GM23338 (cell line): ENCODE data around the gene OR4D2. TPM values are rescaled to one million over a fixed set of nuclear protein-coding genes. Genes with fewer than 3 reads are reported as not detected.

ENCODE experiments used
- ATAC-seq: fragments of 200-7000 bp; cut with Tn5 transposase; 3 replicates; pipeline ENCODE4 v1.9.1; 2020
- DNase-seq: peaks from one replicate; pipeline ENCODE4 v3.0.0-alpha.2; 2015; ENCODE audit warnings: low spot score
- H2AFZ ChIP-seq: fragments of 200-600 bp; sonication (generic); 2 replicates; pipeline ENCODE4 v1.8.0; 2016; ENCODE audit warnings: antibody characterized with exemption, mild to moderate bottlenecking, moderate library complexity
- H3F3A ChIP-seq: fragments of 200-600 bp; sonication (generic); replicated peaks from 2 replicates; pipeline ENCODE4 v1.8.0; 2017; ENCODE audit warnings: antibody characterized with exemption, mixed run types, low read depth
- H3K27ac ChIP-seq: fragments of 200-600 bp; sonication (generic); 2 replicates; pipeline ENCODE4 v1.6.1; 2016; ENCODE audit warnings: low read depth
- H3K27me3 ChIP-seq: fragments of 200-600 bp; sonication (generic); 2 replicates; pipeline ENCODE4 v1.8.0; 2016; ENCODE audit warnings: mild to moderate bottlenecking, mixed run types, moderate library complexity; ENCODE audit not compliant: insufficient read depth
- H3K36me3 ChIP-seq: fragments of 200-600 bp; sonication (generic); 2 replicates; pipeline ENCODE4 v1.8.0; 2016; ENCODE audit warnings: mild to moderate bottlenecking; ENCODE audit not compliant: insufficient read depth
- H3K4me1 ChIP-seq: fragments of 200-600 bp; sonication (generic); 2 replicates; pipeline ENCODE4 v1.8.0; 2016; ENCODE audit warnings: mild to moderate bottlenecking, moderate library complexity; ENCODE audit not compliant: insufficient read depth
- H3K4me2 ChIP-seq: fragments of 200-600 bp; sonication (generic); 2 replicates; pipeline ENCODE4 v1.7.1; 2017; ENCODE audit warnings: mixed run types
- H3K4me3 ChIP-seq: fragments of 200-600 bp; sonication (generic); 2 replicates; pipeline ENCODE4 v1.6.1; 2016; ENCODE audit warnings: mixed run types
- H3K79me2 ChIP-seq: fragments of 200-600 bp; sonication (generic); replicated peaks from 2 replicates; pipeline ENCODE4 v1.8.0; 2017; ENCODE audit warnings: mild to moderate bottlenecking; ENCODE audit not compliant: insufficient read depth
- H3K9me2 ChIP-seq: fragments of 200-600 bp; sonication (generic); 2 replicates; pipeline ENCODE4 v1.8.0; 2017; ENCODE audit not compliant: insufficient read depth
- H4K20me1 ChIP-seq: fragments of 200-600 bp; sonication (generic); replicated peaks from 2 replicates; pipeline ENCODE4 v1.8.0; 2017; ENCODE audit warnings: mild to moderate bottlenecking; ENCODE audit not compliant: insufficient read depth
- H3K27ac Mint-ChIP-seq: 2 replicates; pipeline ENCODE4 v1.8.0; 2020; ENCODE audit warnings: inconsistent platforms, mild to moderate bottlenecking, moderate library complexity, mixed read lengths
- H3K27me3 Mint-ChIP-seq: 3 replicates; pipeline ENCODE4 v1.8.0; 2022; ENCODE audit warnings: low read depth, mild to moderate bottlenecking, moderate library complexity, mixed read lengths, inconsistent platforms; ENCODE audit not compliant: insufficient read depth, poor library complexity
- H3K36me3 Mint-ChIP-seq: 3 replicates; pipeline ENCODE4 v1.8.0; 2021; ENCODE audit warnings: low read depth, mild to moderate bottlenecking, inconsistent platforms, moderate library complexity, mixed read lengths
- H3K4me1 Mint-ChIP-seq: 3 replicates; pipeline ENCODE4 v1.8.0; 2020; ENCODE audit warnings: mild to moderate bottlenecking, inconsistent platforms, mixed read lengths
- H3K4me3 Mint-ChIP-seq: 3 replicates; pipeline ENCODE4 v1.8.0; 2021; ENCODE audit warnings: moderate library complexity, mild to moderate bottlenecking, inconsistent platforms, mixed read lengths
- H3K9me3 Mint-ChIP-seq: 3 replicates; pipeline ENCODE4 v1.8.0; 2020; ENCODE audit warnings: moderate library complexity, mild to moderate bottlenecking, inconsistent platforms, mixed read lengths
- CREB1 ChIP-seq: fragments of 250-450 bp; sonication (Bioruptor Pico); IDR thresholded peaks from 2 replicates; pipeline ENCODE4 v1.5.0; 2020; ENCODE audit warnings: low read depth, mild to moderate bottlenecking, moderate library complexity
- ETS1 ChIP-seq: IDR thresholded peaks from 2 replicates; pipeline ENCODE4 v1.6.1; 2016; ENCODE audit warnings: antibody characterized with exemption
- EZH2 ChIP-seq: fragments of 200-600 bp; sonication (generic); IDR thresholded peaks from one replicate; pipeline ENCODE4 v1.8.0; 2017; ENCODE audit warnings: antibody characterized with exemption, mild to moderate bottlenecking, low read depth; ENCODE audit not compliant: unreplicated experiment
- EZH2phosphoT487 ChIP-seq: fragments of 200-600 bp; sonication (generic); IDR thresholded peaks from one replicate; pipeline ENCODE4 v1.8.1; 2018; ENCODE audit warnings: antibody characterized with exemption; ENCODE audit not compliant: unreplicated experiment
- JUNB ChIP-seq: IDR thresholded peaks from one replicate; pipeline ENCODE4 v1.6.1; 2016; ENCODE audit warnings: antibody characterized with exemption; ENCODE audit not compliant: unreplicated experiment
- NANOG ChIP-seq: IDR thresholded peaks from 2 replicates; pipeline ENCODE4 v1.6.1; 2016; ENCODE audit warnings: antibody characterized with exemption, borderline replicate concordance
- POLR2AphosphoS5 ChIP-seq: IDR thresholded peaks from 2 replicates; pipeline ENCODE4 v1.6.1; 2016; ENCODE audit warnings: antibody characterized with exemption, low read depth
- REST ChIP-seq: IDR thresholded peaks from one replicate; pipeline ENCODE4 v1.6.1; 2018; ENCODE audit warnings: antibody characterized with exemption; ENCODE audit not compliant: unreplicated experiment
- STAT1 ChIP-seq: IDR thresholded peaks from one replicate; pipeline ENCODE4 v1.6.1; 2016; ENCODE audit warnings: antibody characterized with exemption; ENCODE audit not compliant: unreplicated experiment
- ZNF114 ChIP-seq: fragments of 250-450 bp; sonication (Bioruptor Pico); IDR thresholded peaks from 2 replicates; pipeline ENCODE4 v1.5.0; 2020; ENCODE audit warnings: mild to moderate bottlenecking, moderate library complexity
- ZNF331 ChIP-seq: fragments of 250-450 bp; sonication (Bioruptor Pico); IDR thresholded peaks from 2 replicates; pipeline ENCODE4 v1.5.0; 2020; ENCODE audit warnings: low read depth, mild to moderate bottlenecking, moderate library complexity
- ZNF462 ChIP-seq: fragments of 250-450 bp; sonication (Bioruptor Pico); IDR thresholded peaks from 2 replicates; pipeline ENCODE4 v1.5.0; 2020; ENCODE audit warnings: mild to moderate bottlenecking, moderate library complexity
- polyA plus RNA-seq: library from polyadenylated mRNA; unstranded; fragments of >200 nt; fragmentation: Nextera tagmentation; extraction: Ambion mirVana; gene quantifications from 2 replicates; pipeline ENCODE4 v1.2.1, GENCODE V29; 2016
- total RNA-seq: library from RNA; depleted of rRNA; stranded (reverse); fragments of >200 nt; shearing (Covaris generic); gene quantifications from 2 replicates; pipeline ENCODE4 v1.2.3, GENCODE V29; 2014
- TF ChIP-seq, protein P1 (sequence below), 2 experiments: fragments of 200-600 bp in 1 of 2; sonication (generic) in 1 of 2; conservative IDR thresholded peaks; 2 replicates each; pipeline versions ENCODE4 v1.5.1 to v1.6.1; 2016 to 2017; ENCODE audit warnings: antibody characterized with exemption in 2 of 2, low read depth in 2 of 2, mild to moderate bottlenecking in 2 of 2, moderate library complexity in 1 of 2

The OR4D2 gene
- total and polyA plus RNA-seq, 2 experiments from 2014 or later = not detected

- Histone ChIP-seq H2AFZ (no peak overlapping the region), H4K20me1 (no peaks in the 10 kb centered on the region), H3K4me2 (no peak overlapping the region), H3F3A (peaks cover 9% of the 10 kb centered on the region; the same call in 1 of the 2 replicates), H3K27ac (no peak overlapping the region), H3K9me2 (no peaks in the 10 kb centered on the region; the same call in 1 of the 2 replicates), H3K4me3 (no peak overlapping the region), H3K4me1 (no peaks in the 10 kb centered on the region), H3K27me3 (peaks cover 35% of the 10 kb centered on the region), H3K79me2 (no peaks in the 10 kb centered on the region), H3K36me3 (no peaks in the 10 kb centered on the region)
- Mint-ChIP-seq H3K27me3 (peaks cover 12% of the 10 kb centered on the region), H3K36me3 (no peaks in the 10 kb centered on the region), H3K9me3 (no peaks in the 10 kb centered on the region), H3K27ac (no peak overlapping the region), H3K4me3 (no peak overlapping the region), H3K4me1 (peaks cover 3% of the 10 kb centered on the region; the same call in 2 of the 3 replicates)
- no peak for ATAC-seq
- no peak for TF ChIP-seq ZNF114 (CRISPR knock-in tag)
- TF ChIP-seq ETS1 = no peak
- TF ChIP-seq, protein P1, sequence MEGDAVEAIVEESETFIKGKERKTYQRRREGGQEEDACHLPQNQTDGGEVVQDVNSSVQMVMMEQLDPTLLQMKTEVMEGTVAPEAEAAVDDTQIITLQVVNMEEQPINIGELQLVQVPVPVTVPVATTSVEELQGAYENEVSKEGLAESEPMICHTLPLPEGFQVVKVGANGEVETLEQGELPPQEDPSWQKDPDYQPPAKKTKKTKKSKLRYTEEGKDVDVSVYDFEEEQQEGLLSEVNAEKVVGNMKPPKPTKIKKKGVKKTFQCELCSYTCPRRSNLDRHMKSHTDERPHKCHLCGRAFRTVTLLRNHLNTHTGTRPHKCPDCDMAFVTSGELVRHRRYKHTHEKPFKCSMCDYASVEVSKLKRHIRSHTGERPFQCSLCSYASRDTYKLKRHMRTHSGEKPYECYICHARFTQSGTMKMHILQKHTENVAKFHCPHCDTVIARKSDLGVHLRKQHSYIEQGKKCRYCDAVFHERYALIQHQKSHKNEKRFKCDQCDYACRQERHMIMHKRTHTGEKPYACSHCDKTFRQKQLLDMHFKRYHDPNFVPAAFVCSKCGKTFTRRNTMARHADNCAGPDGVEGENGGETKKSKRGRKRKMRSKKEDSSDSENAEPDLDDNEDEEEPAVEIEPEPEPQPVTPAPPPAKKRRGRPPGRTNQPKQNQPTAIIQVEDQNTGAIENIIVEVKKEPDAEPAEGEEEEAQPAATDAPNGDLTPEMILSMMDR (conservative IDR thresholded peaks at IDR 0.05; ENCODE audit: low read depth in 2 of 2) = no peak
- TF ChIP-seq EZH2phosphoT487 = no peak
- no peak for TF ChIP-seq REST
- TF ChIP-seq JUNB = no peak
- TF ChIP-seq ZNF462 (CRISPR knock-in tag) = no peak
- TF ChIP-seq CREB1 = no peak
- TF ChIP-seq NANOG = no peak
- TF ChIP-seq STAT1 = no peak
- no peak for TF ChIP-seq EZH2
- no peak for TF ChIP-seq ZNF331
- no peak for TF ChIP-seq POLR2AphosphoS5
- no peak for DNase-seq
Observed at GRCh38 chr17:58153671-58154070, 13.1 kb upstream of the OR4D2 start.
